CD4-positive, alpha-beta memory T cell (primary cell): Measurements from ENCODE around the gene MTCP1. TPM values are rescaled to one million over a fixed set of nuclear protein-coding genes. Genes with fewer than 3 reads are reported as not detected.

Experiments
- polyA plus RNA-seq, 2 donors: library from polyadenylated mRNA; unstranded; fragments of 300-500 nt; fragmentation: Illumina TruSeq; gene quantifications; one replicate each; pipeline ENCODE4 v1.2.3, GENCODE V29; 2021
- total RNA-seq, 2 experiments: library from RNA; stranded (reverse); gene quantifications; one replicate each; pipeline ENCODE4 v1.2.3, GENCODE V29; 2021

MTCP1 gene
- total and polyA plus RNA-seq, 4 experiments from 2014 or later, result 21.8 to 44.1 (median 25.1) TPM

Other genes with a start within 250 kb of the MTCP1 start
- not detected for gene SMIM9, start 236.5 kb downstream of the MTCP1 start, total RNA-seq
- gene SMIM9, start 236.5 kb downstream of the MTCP1 start, polyA plus RNA-seq, result not detected
- 10 to 100 TPM; 56.1 to 58.2 TPM for gene F8A1, start 184.8 kb downstream of the MTCP1 start, total RNA-seq
- 10 to 100 TPM; 20.3 to 90.4 TPM for gene F8A1, start 184.8 kb downstream of the MTCP1 start, polyA plus RNA-seq
- 1 to 10 TPM; 2.4 to 2.7 TPM for gene F8, start 48.4 kb downstream of the MTCP1 start, total RNA-seq
- 1 to 10 TPM; 4.6 to 7.2 TPM for gene F8, start 48.4 kb downstream of the MTCP1 start, polyA plus RNA-seq
- gene FUNDC2, start 44.3 kb downstream of the MTCP1 start, total RNA-seq, result 10 to 100 TPM; 52.6 to 53.6 TPM
- gene FUNDC2, start 44.3 kb downstream of the MTCP1 start, polyA plus RNA-seq, result 100 to 1,000 TPM; 156 to 173 TPM
- gene CMC4, start within 50 bp of the MTCP1 start, total RNA-seq, result 1 to 10 TPM; 6.1 to 7.0 TPM
- 10 to 100 TPM; 23.0 to 25.3 TPM for gene CMC4, start within 50 bp of the MTCP1 start, polyA plus RNA-seq
- 10 to 100 TPM; 19.2 to 19.7 TPM for gene BRCC3, start 372 bp upstream of the MTCP1 start, total RNA-seq
- 10 to 100 TPM; 18.8 to 30.1 TPM for gene BRCC3, start 372 bp upstream of the MTCP1 start, polyA plus RNA-seq
- 10 to 100 TPM; 30.8 to 33.9 TPM for gene VBP1, start 145.3 kb upstream of the MTCP1 start, total RNA-seq
- gene VBP1, start 145.3 kb upstream of the MTCP1 start, polyA plus RNA-seq, result 100 to 1,000 TPM in 1 of 2 donors, 10 to 100 TPM in 1; 82.8 to 112 TPM
- gene RAB39B, start 193.4 kb upstream of the MTCP1 start, total RNA-seq, result 10 to 100 TPM; 16.5 to 16.6 TPM
- 1 to 10 TPM; 2.5 to 7.9 TPM for gene RAB39B, start 193.4 kb upstream of the MTCP1 start, polyA plus RNA-seq